Activated T-cell treated with anti-CD3 and anti-CD28 coated beads, Interleukin-2, amount 50 U/mL, for 4 hours (primary cell): ENCODE data around the gene TARBP1. TPM values are rescaled to one million over a fixed set of nuclear protein-coding genes. Genes with fewer than 3 reads are reported as not detected.
A peak's percentile ranks its signal among the peaks of the same experiment; 100 is the strongest.
"Not testable (repeated sequence)": the region's sequence is repeated elsewhere in the genome, so short reads cannot be mapped to it uniquely, and the experiment has no call there.

ENCODE experiments used
- ATAC-seq, 2 donors: fragments of 200-7000 bp; cut with Tn5 transposase; one replicate each; pipeline ENCODE4 v1.10.0; 2021
- DNase-seq: peaks from one replicate; pipeline ENCODE4 v3.0.0-alpha.2; 2020
- H3K27me3 Mint-ChIP-seq: one replicate; pipeline ENCODE4 v1.8.0; 2021; ENCODE audit warnings: low read depth, mixed read lengths
- H3K36me3 Mint-ChIP-seq: one replicate; pipeline ENCODE4 v1.8.0; 2022; ENCODE audit warnings: mixed read lengths; ENCODE audit not compliant: insufficient read depth
- H3K4me1 Mint-ChIP-seq: one replicate; pipeline ENCODE4 v1.8.0; 2021; ENCODE audit warnings: low read depth, mixed read lengths
- H3K4me3 Mint-ChIP-seq: one replicate; pipeline ENCODE4 v1.8.0; 2021; ENCODE audit warnings: mild to moderate bottlenecking, moderate library complexity, mixed read lengths
- H3K9me3 Mint-ChIP-seq: one replicate; pipeline ENCODE4 v1.8.0; 2021; ENCODE audit warnings: mixed read lengths
- total RNA-seq, 3 donors: library from RNA; stranded (reverse); gene quantifications; one replicate each; pipeline ENCODE4 v1.2.1, GENCODE V29; 2021

The TARBP1 gene
- total RNA-seq, 3 donors from 2014 or later: 27.6 to 38.0 (median 33.5) TPM

GRCh38 chr1:234381699-234382555 is 97.1 kb downstream of the TARBP1 start:
- ATAC-seq (no peak), DNase-seq (no peak)
- peaks cover 28% of the 10 kb centered on the region for H3K4me1 Mint-ChIP-seq
- no peaks in the 10 kb centered on the region for H3K9me3 Mint-ChIP-seq
- H3K36me3 Mint-ChIP-seq: peaks cover 56% of the 10 kb centered on the region
- H3K4me3 Mint-ChIP-seq: no peak overlapping the region
- no peaks in the 10 kb centered on the region for H3K27me3 Mint-ChIP-seq

- not testable (repeated sequence) for ATAC-seq, H3K4me3 Mint-ChIP-seq, H3K9me3 Mint-ChIP-seq, DNase-seq, H3K27me3 Mint-ChIP-seq
- Mint-ChIP-seq H3K4me1 (peaks cover 39% of the 10 kb centered on the region), H3K36me3 (peaks cover 58% of the 10 kb centered on the region)
Observed at GRCh38 chr1:234379591-234380109, 99.3 kb downstream of the TARBP1 start.

- Mint-ChIP-seq H3K4me1 (peaks cover 59% of the 10 kb centered on the region), H3K9me3 (no peaks in the 10 kb centered on the region), H3K36me3 (peaks cover 46% of the 10 kb centered on the region), H3K27me3 (no peaks in the 10 kb centered on the region), H3K4me3 (peak overlapping the region; percentile 88)
- DNase-seq (no peak), ATAC-seq (no peak)
Observed at GRCh38 chr1:234375672-234376071, 103.3 kb downstream of the TARBP1 start.

GRCh38 chr1:234373959-234374254 is 105.1 kb downstream of the TARBP1 start:
- Mint-ChIP-seq H3K36me3 (peaks cover 32% of the 10 kb centered on the region), H3K9me3 (no peaks in the 10 kb centered on the region), H3K4me1 (peaks cover 63% of the 10 kb centered on the region), H3K27me3 (no peaks in the 10 kb centered on the region), H3K4me3 (peak overlapping the region; percentile 88)
- peak; percentile 41 to 46 for ATAC-seq
- DNase-seq: no peak

- Mint-ChIP-seq H3K27me3 (no peaks in the 10 kb centered on the region), H3K36me3 (peaks cover 29% of the 10 kb centered on the region), H3K9me3 (no peaks in the 10 kb centered on the region), H3K4me1 (peaks cover 67% of the 10 kb centered on the region), H3K4me3 (peak within 1 kb of the TSS; percentile 88)
- DNase-seq (peak; percentile 85), ATAC-seq (peak; percentile 87 to 89)
Observed at GRCh38 chr1:234373064-234373958, 105.7 kb downstream of the TARBP1 start, which contains the start of gene COA6. TSS of gene COA6 (plus strand) at chr1:234373456. CDS start at chr1:234373467, 11 bp downstream.

- Mint-ChIP-seq H3K9me3 (no peaks in the 10 kb centered on the region), H3K4me3 (peak overlapping the region; percentile 88), H3K36me3 (peaks cover 19% of the 10 kb centered on the region), H3K27me3 (no peaks in the 10 kb centered on the region), H3K4me1 (peaks cover 62% of the 10 kb centered on the region)
- ATAC-seq (no peak), DNase-seq (no peak)
Observed at GRCh38 chr1:234372011-234372757, 106.8 kb downstream of the TARBP1 start.

GRCh38 chr1:234371414-234371813 is 107.6 kb downstream of the TARBP1 start:
- H3K9me3 Mint-ChIP-seq: no peaks in the 10 kb centered on the region
- DNase-seq (no peak), ATAC-seq (no peak)
- H3K4me3 Mint-ChIP-seq: peak overlapping the region; percentile 88
- H3K36me3 Mint-ChIP-seq: peaks cover 14% of the 10 kb centered on the region
- peaks cover 58% of the 10 kb centered on the region for H3K4me1 Mint-ChIP-seq
- no peaks in the 10 kb centered on the region for H3K27me3 Mint-ChIP-seq

GRCh38 chr1:234369784-234370183 is 109.2 kb downstream of the TARBP1 start:
- H3K9me3 Mint-ChIP-seq: no peaks in the 10 kb centered on the region
- ATAC-seq: no peak
- H3K4me3 Mint-ChIP-seq: no peak overlapping the region
- peaks cover 5% of the 10 kb centered on the region for H3K36me3 Mint-ChIP-seq
- H3K27me3 Mint-ChIP-seq: no peaks in the 10 kb centered on the region
- H3K4me1 Mint-ChIP-seq: peaks cover 46% of the 10 kb centered on the region
- no peak for DNase-seq

- H3K4me3 Mint-ChIP-seq: peak overlapping the region; percentile 42
Observed at GRCh38 chr1:234369033-234369430, 109.9 kb downstream of the TARBP1 start.

GRCh38 chr1:234368320-234369032 is 110.5 kb downstream of the TARBP1 start:
- Mint-ChIP-seq H3K4me1 (peaks cover 36% of the 10 kb centered on the region), H3K27me3 (no peaks in the 10 kb centered on the region), H3K4me3 (peak overlapping the region; percentile 42), H3K9me3 (no peaks in the 10 kb centered on the region), H3K36me3 (no peaks in the 10 kb centered on the region)
- ATAC-seq: peak; percentile 11 to 18
- DNase-seq: peak; percentile 7

More at GRCh38 chr1:234369033-234369430, 109.9 kb downstream of the TARBP1 start:
- no peak for DNase-seq
- Mint-ChIP-seq H3K9me3 (no peaks in the 10 kb centered on the region), H3K4me1 (peaks cover 38% of the 10 kb centered on the region), H3K36me3 (no peaks in the 10 kb centered on the region), H3K27me3 (no peaks in the 10 kb centered on the region)
- no peak for ATAC-seq

GRCh38 chr1:234362558-234362957 is 116.4 kb downstream of the TARBP1 start:
- H3K36me3 Mint-ChIP-seq: peaks cover 2% of the 10 kb centered on the region
- H3K4me3 Mint-ChIP-seq: no peak overlapping the region
- H3K4me1 Mint-ChIP-seq: peaks cover 9% of the 10 kb centered on the region
- DNase-seq (no peak), ATAC-seq (no peak)
- no peaks in the 10 kb centered on the region for H3K9me3 Mint-ChIP-seq
- no peaks in the 10 kb centered on the region for H3K27me3 Mint-ChIP-seq

- H3K4me3 Mint-ChIP-seq: no peak overlapping the region
Observed at GRCh38 chr1:234361102-234361603, 117.8 kb downstream of the TARBP1 start.

GRCh38 chr1:234357831-234358230 is 121.1 kb downstream of the TARBP1 start:
- Mint-ChIP-seq H3K36me3 (peaks cover 2% of the 10 kb centered on the region), H3K4me3 (peak overlapping the region; percentile 84), H3K9me3 (no peaks in the 10 kb centered on the region), H3K27me3 (no peaks in the 10 kb centered on the region), H3K4me1 (peaks cover 14% of the 10 kb centered on the region)
- DNase-seq (no peak), ATAC-seq (no peak)

More at GRCh38 chr1:234361102-234361603, 117.8 kb downstream of the TARBP1 start:
- Mint-ChIP-seq H3K36me3 (peaks cover 2% of the 10 kb centered on the region), H3K9me3 (no peaks in the 10 kb centered on the region), H3K4me1 (peaks cover 10% of the 10 kb centered on the region), H3K27me3 (no peaks in the 10 kb centered on the region)
- DNase-seq (no peak), ATAC-seq (no peak)
